Ascending aorta (tissue), 2 donors: ENCODE data around the gene OBP2A. TPM values are rescaled to one million over a fixed set of nuclear protein-coding genes. Genes with fewer than 3 reads are reported as not detected.
A peak's percentile ranks its signal among the peaks of the same experiment; 100 is the strongest.
"Not testable (repeated sequence)": the region's sequence is repeated elsewhere in the genome, so short reads cannot be mapped to it uniquely, and the experiment has no call there.

Experiments used
- DNase-seq, 2 donors: peaks; one replicate each; pipeline ENCODE4 v3.0.0-alpha.2; 2019; ENCODE audit warnings: low spot score in 2 of 2
- H3K27ac ChIP-seq, 2 donors: fragments of 200-600 bp; sonication (generic); one replicate each; pipeline ENCODE4 v1.5.1; 2016 to 2017; ENCODE audit warnings: mild to moderate bottlenecking in 1 of 2
- H3K27me3 ChIP-seq: fragments of 200-600 bp; sonication (generic); one replicate; pipeline ENCODE4 v1.5.1; 2017
- H3K36me3 ChIP-seq, 2 donors: fragments of 200-600 bp; sonication (generic); one replicate each; pipeline ENCODE4 v1.5.1; 2016
- H3K4me1 ChIP-seq, 2 donors: fragments of 200-600 bp; sonication (generic); one replicate each; pipeline ENCODE4 v1.5.1; 2016 to 2017; ENCODE audit warnings: mild to moderate bottlenecking in 1 of 2
- H3K4me3 ChIP-seq, 2 donors: fragments of 200-600 bp; sonication (generic); one replicate each; pipeline ENCODE4 v1.5.1; 2016 to 2017; ENCODE audit warnings: mild to moderate bottlenecking in 1 of 2
- H3K9me3 ChIP-seq, 2 donors: fragments of 200-600 bp; sonication (generic); one replicate each; pipeline ENCODE4 v1.5.1; 2016
- CTCF ChIP-seq, 3 experiments: fragments of 200-600 bp in 2 of 3; fragments of 450-650 bp in 1 of 3; sonication (generic) in 2 of 3; IDR thresholded peaks; one replicate each; pipeline ENCODE4 v1.5.1; 2016 to 2019; ENCODE audit warnings: antibody characterized with exemption in 3 of 3, mild to moderate bottlenecking in 1 of 3, moderate library complexity in 1 of 3
- intact Hi-C: fragments of 100-400 bp; cut with DNase I; formaldehyde crosslinking; loops from one replicate; pipeline ENCODE4 v1.15.1; 2023
- total RNA-seq: library from RNA; depleted of rRNA; stranded (reverse); fragments of >200 nt; gene quantifications from one replicate; pipeline ENCODE4 v1.1.0, GENCODE V29; 2016

The OBP2A gene
- total RNA-seq, 1 donor from 2014 or later = not detected

GRCh38 chr9:135536216-135536615 is 9.7 kb upstream of the OBP2A start:
- peak in 1 of 2 donors; percentile 41 for DNase-seq
- Histone ChIP-seq H3K4me3 (no peak overlapping the region), H3K4me1 (no peaks in the 10 kb centered on the region), H3K27ac (no peak overlapping the region), H3K27me3 (no peaks in the 10 kb centered on the region), H3K9me3 (no peaks in the 10 kb centered on the region), H3K36me3 (no peaks in the 10 kb centered on the region)
- TF ChIP-seq CTCF (IDR thresholded peaks at IDR 0.05) = no peak
- intact Hi-C loops = no loop called here

- H3K27ac ChIP-seq, DNase-seq, H3K36me3 ChIP-seq, H3K9me3 ChIP-seq, H3K4me1 ChIP-seq, H3K27me3 ChIP-seq, intact Hi-C loops, H3K4me3 ChIP-seq: not testable (repeated sequence)
Measured at GRCh38 chr9:135543262-135543894, 2.5 kb upstream of the OBP2A start.

GRCh38 chr9:135544981-135545635 is 818 bp upstream of the OBP2A start:
- H3K27me3 ChIP-seq = no peaks in the 10 kb centered on the region
- H3K4me1 ChIP-seq = no peaks in the 10 kb centered on the region
- no peak for TF ChIP-seq CTCF (IDR thresholded peaks at IDR 0.05)
- no peaks in the 10 kb centered on the region for H3K36me3 ChIP-seq
- intact Hi-C loops = no loop called here
- no peak overlapping the region for H3K27ac ChIP-seq
- no peaks in the 10 kb centered on the region for H3K9me3 ChIP-seq
- peak in 1 of 2 donors; percentile 37 for DNase-seq
- H3K4me3 ChIP-seq = no peak overlapping the region

- H3K27ac ChIP-seq, H3K36me3 ChIP-seq, H3K4me3 ChIP-seq, H3K27me3 ChIP-seq, H3K9me3 ChIP-seq, H3K4me1 ChIP-seq, intact Hi-C loops: not testable (repeated sequence)
- DNase-seq = peak in 1 of 2 donors; percentile 34
Measured at GRCh38 chr9:135546792-135547617, 1.1 kb downstream of the OBP2A start.

GRCh38 chr9:135547756-135548736 is 2.1 kb downstream of the OBP2A start:
- no peak overlapping the region for H3K4me3 ChIP-seq

GRCh38 chr9:135549478-135550343 is 3.8 kb downstream of the OBP2A start:
- DNase-seq, intact Hi-C loops: not testable (repeated sequence)

More at GRCh38 chr9:135547756-135548736, 2.1 kb downstream of the OBP2A start:
- Histone ChIP-seq H3K4me1 (no peaks in the 10 kb centered on the region), H3K9me3 (no peaks in the 10 kb centered on the region), H3K36me3 (no peaks in the 10 kb centered on the region), H3K27ac (no peak overlapping the region), H3K27me3 (no peaks in the 10 kb centered on the region)
- intact Hi-C loops = no loop called here
- no peak for TF ChIP-seq CTCF (IDR thresholded peaks at IDR 0.05)
- DNase-seq = peak in 1 of 2 donors; percentile 35

More at GRCh38 chr9:135549478-135550343, 3.8 kb downstream of the OBP2A start:
- not testable (repeated sequence) for H3K4me1 ChIP-seq, H3K9me3 ChIP-seq, H3K4me3 ChIP-seq, H3K36me3 ChIP-seq, H3K27me3 ChIP-seq, H3K27ac ChIP-seq
